ENCODE measurements around the gene MEIOC. TPM values are rescaled to one million over a fixed set of nuclear protein-coding genes. Genes with fewer than 3 reads are reported as not detected.
A peak's percentile ranks its signal among the peaks of the same experiment; 100 is the strongest.
"Not testable (repeated sequence)": the region's sequence is repeated elsewhere in the genome, so short reads cannot be mapped to it uniquely, and the experiment has no call there.

The MEIOC gene
- total and polyA plus RNA-seq, 2 donors (not counting 3 experiments of a cell fraction or from before 2014, with no cell fraction given) = 0.08 to 0.46 TPM

DNA sequence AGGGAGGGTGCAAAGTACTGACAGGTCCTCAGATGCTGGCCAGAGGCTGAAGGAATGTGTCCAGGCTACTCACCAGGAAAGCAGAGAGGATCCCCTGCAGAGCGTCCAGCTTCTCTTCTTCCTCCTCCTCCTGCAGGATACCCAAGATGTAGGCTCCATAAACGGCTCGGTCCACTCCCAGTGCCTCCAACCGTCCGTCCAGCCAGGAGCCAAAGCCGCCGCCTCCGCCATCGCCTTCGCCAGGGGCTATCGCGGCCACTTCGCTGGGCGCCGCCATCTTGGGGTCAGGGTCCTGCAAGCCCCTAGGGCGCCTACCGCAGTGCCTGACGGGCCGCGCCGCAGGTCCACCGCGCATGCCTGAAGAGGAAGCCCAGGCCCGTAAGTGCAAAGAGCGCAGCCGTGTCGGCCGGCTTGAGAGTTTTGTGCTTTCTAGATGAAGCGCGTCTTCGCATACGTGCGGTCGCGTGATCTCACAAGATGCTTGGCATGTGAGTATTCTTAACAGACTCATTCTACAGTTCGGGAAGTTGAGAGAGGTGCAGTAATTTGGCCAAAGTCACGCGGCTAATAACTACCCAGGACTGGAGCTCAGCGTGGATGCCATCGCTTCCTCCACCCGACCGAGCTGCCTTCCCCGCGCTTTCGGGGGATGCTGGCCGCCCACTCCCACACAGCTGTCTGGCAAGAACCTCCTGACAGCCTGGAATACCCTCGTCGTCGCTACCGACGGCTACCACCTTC is 33.4 kb downstream of the MEIOC start, which contains the start of gene CCDC43:
TSS of gene CCDC43 (minus strand) at position 300 of the 741 bp plus-strand sequence. CDS start at position 277, 23 bp downstream.
- no peaks in the 10 kb centered on the region for H3K36me3 ChIP-seq (ENCODE audit: control insufficient read depth in 2 of 2, extremely low read depth in 1 of 2, insufficient read depth in 2 of 2, low read length in 2 of 2)
- POLR2A ChIA-PET = interaction anchor here (0.9 kb wide), 1 partner anchor 158 kb away, joined by 3 read pairs; no protein-coding TSS in a partner anchor
- peak within 1 kb of the TSS; percentile 89 to 98 (median 90) for H3K4me3 ChIP-seq (replicated peaks in 1 of 3; ENCODE audit: insufficient read depth in 1 of 3, low read depth in 1 of 3, low read length in 3 of 3)
- TF ChIP-seq MYC (IDR thresholded peaks at IDR 0.05; ENCODE audit: low read depth, low read length) (peak; percentile 32), GATA2 (IDR thresholded peaks at IDR 0.05; ENCODE audit: insufficient read depth, insufficient read length, low read depth, low read length) (no peak), POLR2A (IDR thresholded peaks at IDR 0.05; ENCODE audit: low read depth, low read length) (peak; percentile 98), FOS (IDR thresholded peaks at IDR 0.05; ENCODE audit: borderline replicate concordance, insufficient read depth, low read length) (no peak), POLR2AphosphoS5 (IDR thresholded peaks at IDR 0.05; ENCODE audit: insufficient read depth, low read depth, low read length) (peak; percentile 95)
- TF ChIP-seq, protein P1, sequence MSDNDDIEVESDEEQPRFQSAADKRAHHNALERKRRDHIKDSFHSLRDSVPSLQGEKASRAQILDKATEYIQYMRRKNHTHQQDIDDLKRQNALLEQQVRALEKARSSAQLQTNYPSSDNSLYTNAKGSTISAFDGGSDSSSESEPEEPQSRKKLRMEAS (IDR thresholded peaks at IDR 0.05; ENCODE audit: insufficient read depth, insufficient read length) = peak; percentile 46
- dilution Hi-C loops (cut with MboI; ENCODE audit: extremely low pct_ligation_motif_present, low sequenced_read_pairs) (no loop called here), intact Hi-C loops (cut with micrococcal nuclease) (no loop called here)
- no peaks in the 10 kb centered on the region for H4K20me1 ChIP-seq (replicated peaks; ENCODE audit: control insufficient read depth, extremely low read depth, insufficient read depth, low read length)
- H3K9me3 ChIP-seq (replicated peaks; ENCODE audit: control insufficient read depth, insufficient read depth, low read length) = no peaks in the 10 kb centered on the region
- CTCF ChIA-PET = interaction anchor here (0.8 to 1.5 kb wide), 5 partner anchors 11 to 156 kb away, joined by 3 read pairs; partner anchors contain the start of gene DBF4B
- peak within 1 kb of the TSS; percentile 92 for H3K4me2 ChIP-seq (ENCODE audit: insufficient read depth, low read length)
- peak; percentile 95 for DNase-seq (ENCODE audit: low read depth, low spot score)
- peak within 1 kb of the TSS; percentile 94 for H3K9ac ChIP-seq (replicated peaks; ENCODE audit: extremely low read depth, insufficient read depth, low read length)
- FAIRE-seq = peak; percentile 87
- peaks cover 21% of the 10 kb centered on the region for H3K79me2 ChIP-seq (ENCODE audit: control insufficient read depth, insufficient read depth, low read length)
- no peaks in the 10 kb centered on the region for H3K27me3 ChIP-seq (ENCODE audit: control insufficient read depth in 2 of 2, insufficient read depth in 2 of 2, low read length in 2 of 2)
- H2AFZ ChIP-seq (ENCODE audit: low read depth, low read length) = peak within 1 kb of the TSS; percentile 98
- peaks cover 14% of the 10 kb centered on the region for H3K4me1 ChIP-seq (ENCODE audit: control insufficient read depth, extremely low read depth, insufficient read depth, low read length)
- no peaks in the 10 kb centered on the region for H3K9me1 ChIP-seq (replicated peaks; ENCODE audit: control insufficient read depth, extremely low read depth, insufficient read depth, low read length)
- BruUV-seq (replicated peaks) = TSS peak; percentile 92
- H3K27ac ChIP-seq (ENCODE audit: insufficient read depth, low read depth, low read length) = peak within 1 kb of the TSS; percentile 62

DNA sequence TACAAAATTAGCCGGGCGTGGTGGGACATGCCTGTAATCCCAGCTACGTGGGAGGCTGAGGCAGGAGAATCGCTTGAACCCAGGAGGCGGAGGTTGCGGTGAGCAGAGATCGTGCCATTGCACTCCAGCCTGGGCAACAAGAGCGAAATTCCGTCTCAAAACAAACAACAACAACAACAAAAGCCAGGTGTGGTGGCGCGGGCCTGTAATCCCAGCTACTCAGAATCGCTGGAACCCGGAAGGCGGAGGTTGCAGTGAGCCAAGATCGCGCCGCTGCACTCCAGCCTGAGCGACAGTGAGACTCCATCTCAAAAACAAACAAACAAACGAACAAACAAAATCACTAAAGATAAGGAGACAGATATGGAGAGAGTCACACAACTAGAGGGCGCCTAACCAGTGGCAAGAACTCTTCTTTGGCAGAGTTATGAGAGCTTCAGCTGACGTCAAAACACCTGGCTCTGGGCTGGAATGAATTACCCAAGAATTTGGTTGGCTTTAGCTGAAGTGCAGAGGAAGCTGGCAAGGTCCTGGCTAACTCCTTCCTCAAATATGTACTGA is 34.6 kb downstream of the MEIOC start:
- H3K36me3 ChIP-seq (ENCODE audit: control insufficient read depth in 2 of 2, extremely low read depth in 1 of 2, insufficient read depth in 2 of 2, low read length in 2 of 2); H3K4me2 ChIP-seq (ENCODE audit: insufficient read depth, low read length); POLR2A ChIA-PET; H4K20me1 ChIP-seq (replicated peaks; ENCODE audit: control insufficient read depth, extremely low read depth, insufficient read depth, low read length); H3K27me3 ChIP-seq (ENCODE audit: control insufficient read depth in 2 of 2, insufficient read depth in 2 of 2, low read length in 2 of 2); H3K9me1 ChIP-seq (replicated peaks; ENCODE audit: control insufficient read depth, extremely low read depth, insufficient read depth, low read length); H3K9me3 ChIP-seq (replicated peaks; ENCODE audit: control insufficient read depth, insufficient read depth, low read length); DNase-seq (ENCODE audit: low read depth, low spot score); H3K4me3 ChIP-seq (replicated peaks in 1 of 3; ENCODE audit: insufficient read depth in 1 of 3, low read depth in 1 of 3, low read length in 3 of 3); H3K9ac ChIP-seq (replicated peaks; ENCODE audit: extremely low read depth, insufficient read depth, low read length); FAIRE-seq; BruUV-seq (replicated peaks); intact Hi-C loops (cut with micrococcal nuclease); dilution Hi-C loops (cut with MboI; ENCODE audit: extremely low pct_ligation_motif_present, low sequenced_read_pairs); H3K27ac ChIP-seq (ENCODE audit: insufficient read depth, low read depth, low read length): not testable (repeated sequence)
- H3K4me1 ChIP-seq (ENCODE audit: control insufficient read depth, extremely low read depth, insufficient read depth, low read length) = peaks cover 14% of the 10 kb centered on the region
- H3K79me2 ChIP-seq (ENCODE audit: control insufficient read depth, insufficient read depth, low read length) = peaks cover 19% of the 10 kb centered on the region
- H2AFZ ChIP-seq (ENCODE audit: low read depth, low read length) = peak overlapping the region; percentile 23
- CTCF ChIA-PET = interaction anchor here (0.7 kb wide), 1 partner anchor 21 kb away, joined by 4 read pairs; no protein-coding TSS in a partner anchor
